ENCODE measurements around the gene ELOA. TPM values are rescaled to one million over a fixed set of nuclear protein-coding genes. Genes with fewer than 3 reads are reported as not detected.

Gene ELOA
- total and polyA plus RNA-seq, 4 experiments from 2014 or later: 17.1 to 32.4 (median 30.0) TPM

DNA sequence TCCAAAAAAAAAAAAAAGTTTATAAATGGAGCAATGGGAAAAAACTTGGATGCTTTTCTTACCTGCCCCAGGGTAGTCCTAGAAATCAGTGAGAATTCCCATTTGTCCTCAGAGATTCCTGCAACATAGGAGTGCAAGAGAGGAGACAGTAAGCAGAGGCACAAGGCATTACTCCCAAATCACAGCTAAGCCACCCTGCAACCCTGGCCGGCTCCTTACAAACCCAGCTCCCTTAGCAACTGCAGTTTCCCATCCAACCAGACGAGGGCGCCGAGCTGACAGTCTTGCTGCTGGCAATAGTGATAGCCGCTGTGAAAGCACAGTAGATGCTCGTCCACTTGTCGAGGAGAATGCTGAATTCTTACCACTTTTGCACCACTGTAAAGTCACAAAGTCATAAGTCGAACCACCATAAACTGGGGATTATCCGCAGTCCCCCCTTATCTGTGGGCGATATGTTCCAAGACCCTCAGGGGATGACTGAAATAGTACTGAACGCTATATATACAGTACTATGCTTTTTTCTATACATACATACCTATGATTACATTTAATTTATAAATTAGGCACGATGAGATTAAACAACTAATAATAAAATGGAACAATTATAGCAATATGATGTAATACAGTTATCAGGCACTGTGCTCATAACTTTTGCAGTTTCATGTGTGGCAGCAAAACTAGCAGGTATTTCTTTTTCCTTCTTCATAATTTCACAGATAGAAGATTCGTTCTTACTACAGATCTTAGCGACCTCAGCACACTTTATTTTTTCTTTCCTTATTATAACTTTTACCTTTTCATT, 29.0 kb downstream of the ELOA start:
- Histone ChIP-seq H3K27me3 (ENCODE audit: insufficient read depth, low read length) (no peaks in the 10 kb centered on the region), H3K27ac (ENCODE audit: low read depth, low read length) (no peak overlapping the region), H3K4me1 (ENCODE audit: insufficient read depth, low read length) (peaks cover 6% of the 10 kb centered on the region), H3K4me3 (ENCODE audit: low read length in 2 of 2) (no peak overlapping the region), H3K36me3 (ENCODE audit: insufficient read depth, low read length) (no peaks in the 10 kb centered on the region), H3K9me3 (ENCODE audit: control insufficient read depth in 1 of 2, low read length in 2 of 2) (no peaks in the 10 kb centered on the region)
- intact Hi-C loops (cut with micrococcal nuclease): loop anchor here (1.0 kb wide), 2 partner anchors 96 to 144 kb away; partner anchors contain the start of gene FUCA1
- Mint-ChIP-seq H3K27me3 (no peaks in the 10 kb centered on the region), H3K9me3 (no peaks in the 10 kb centered on the region), H3K4me1 (peaks cover 3 to 10% (median 5%) of the 10 kb centered on the region in 4 donors), H3K27ac (peak overlapping the region in 1 of 7 donors; percentile 31), H3K4me3 (peak overlapping the region in 3 of 8 donors; percentile 24 to 60 (median 55)), H3K36me3 (peaks cover 0 to 6% of the 10 kb centered on the region in 2 donors)
- peak; percentile 72 to 85 (median 77) for DNase-seq
- CTCF ChIA-PET (ENCODE audit: partially characterized antibody): interaction anchor here (0.6 to 2.6 kb wide), 36 partner anchors 10 to 340 kb away, joined by 3 to 31 read pairs (median 4); partner anchors contain the start of genes ELOA, FUCA1, LYPLA2 and MYOM3
- POLR2A ChIA-PET (ENCODE audit: partially characterized antibody): interaction anchor here (0.6 to 1.3 kb wide), 7 partner anchors 8 to 144 kb away, joined by 3 to 5 read pairs (median 3); partner anchors contain the start of genes CNR2, GALE and LYPLA2

DNA sequence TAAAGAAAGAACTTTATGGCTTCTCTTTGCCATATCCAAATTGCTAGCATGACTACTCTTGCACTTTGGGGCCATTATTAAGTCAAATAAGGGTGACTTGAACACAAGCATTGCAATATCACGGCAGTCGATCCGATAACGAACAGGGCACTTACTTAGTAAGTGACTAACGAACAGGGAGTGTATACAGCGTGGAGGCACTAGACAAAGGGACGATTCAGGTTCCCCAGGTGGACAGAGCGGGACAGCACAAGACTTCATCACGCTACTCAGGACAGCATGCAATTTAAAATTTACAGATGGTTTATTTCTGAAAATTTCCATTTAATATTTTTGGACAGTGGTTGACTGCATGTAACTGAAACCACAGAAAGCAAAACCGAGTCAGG, 29.6 kb downstream of the ELOA start:
- intact Hi-C loops (cut with micrococcal nuclease): loop anchor here (1.0 kb wide), 2 partner anchors 95 to 143 kb away; partner anchors contain the start of gene FUCA1
- H3K36me3 Mint-ChIP-seq: peaks cover 0 to 7% of the 10 kb centered on the region in 2 donors
- no peaks in the 10 kb centered on the region for H3K36me3 ChIP-seq (ENCODE audit: insufficient read depth, low read length)
- H3K4me1 Mint-ChIP-seq: peaks cover 5 to 14% (median 7%) of the 10 kb centered on the region in 4 donors
- H3K27ac ChIP-seq (ENCODE audit: low read depth, low read length): no peak overlapping the region
- no peak overlapping the region for H3K27ac Mint-ChIP-seq
- no peaks in the 10 kb centered on the region for H3K27me3 ChIP-seq (ENCODE audit: insufficient read depth, low read length)
- H3K4me3 ChIP-seq (ENCODE audit: low read length in 2 of 2): no peak overlapping the region
- no peak for DNase-seq
- H3K9me3 ChIP-seq (ENCODE audit: control insufficient read depth in 1 of 2, low read length in 2 of 2): no peaks in the 10 kb centered on the region
- ChIA-PET POLR2A (ENCODE audit: partially characterized antibody) (no interaction called here), CTCF (ENCODE audit: partially characterized antibody) (no interaction called here)
- H3K27me3 Mint-ChIP-seq: no peaks in the 10 kb centered on the region
- peak overlapping the region in 1 of 8 donors; percentile 67 for H3K4me3 Mint-ChIP-seq
- no peaks in the 10 kb centered on the region for H3K9me3 Mint-ChIP-seq
- H3K4me1 ChIP-seq (ENCODE audit: insufficient read depth, low read length): peaks cover 11% of the 10 kb centered on the region

DNA sequence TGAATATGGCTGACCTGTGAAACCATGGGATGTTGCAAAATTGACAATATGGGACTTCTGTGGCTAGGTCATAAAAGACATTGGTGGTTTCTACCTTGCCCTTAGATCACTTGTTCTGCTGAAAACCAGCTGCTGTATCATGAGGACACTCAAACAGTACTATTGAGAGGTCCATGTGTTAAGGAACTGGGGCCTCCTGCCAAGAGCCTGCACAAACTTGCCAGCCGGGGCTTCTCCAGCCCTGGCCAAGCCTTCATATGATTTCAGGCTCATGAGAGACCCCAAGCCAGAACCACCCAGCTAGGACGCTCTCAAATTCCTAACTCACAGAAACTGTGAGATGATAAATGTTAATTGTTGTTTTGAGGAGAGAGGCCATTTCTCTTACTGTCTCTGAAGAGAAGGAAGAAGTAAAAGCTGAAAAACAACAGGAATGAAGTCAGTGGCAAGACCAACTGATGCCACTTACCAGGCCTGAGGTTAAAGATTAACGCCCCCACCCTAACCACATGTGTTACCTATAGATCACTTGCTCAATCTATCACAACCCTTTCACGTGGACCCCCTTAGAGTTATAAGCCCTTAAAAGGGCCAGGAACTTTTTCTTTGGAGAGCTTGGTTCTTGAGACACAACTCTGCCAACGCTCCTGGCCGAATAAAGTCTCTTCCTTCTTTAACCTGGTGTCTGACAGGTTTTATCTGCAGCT, 31.1 kb downstream of the ELOA start:
- H3K4me1 ChIP-seq (ENCODE audit: insufficient read depth, low read length): peaks cover 19% of the 10 kb centered on the region
- Mint-ChIP-seq H3K27me3 (no peaks in the 10 kb centered on the region), H3K4me1 (peaks cover 8 to 26% (median 14%) of the 10 kb centered on the region in 4 donors), H3K4me3 (no peak overlapping the region), H3K9me3 (no peaks in the 10 kb centered on the region), H3K27ac (peak overlapping the region in 4 of 7 donors; percentile 12 to 57 (median 32)), H3K36me3 (peaks cover 0 to 12% of the 10 kb centered on the region in 2 donors)
- H3K9me3 ChIP-seq (ENCODE audit: control insufficient read depth in 1 of 2, low read length in 2 of 2): no peaks in the 10 kb centered on the region
- no peaks in the 10 kb centered on the region for H3K36me3 ChIP-seq (ENCODE audit: insufficient read depth, low read length)
- POLR2A ChIA-PET (ENCODE audit: partially characterized antibody): interaction anchor here (1.5 to 8.6 kb wide), 3 partner anchors 17 to 83 kb away, joined by 3 to 70 read pairs (median 3); partner anchors contain the start of genes GALE, LYPLA2 and RPL11
- CTCF ChIA-PET (ENCODE audit: partially characterized antibody): interaction anchor here (0.6 to 1.5 kb wide), 6 partner anchors 12 to 142 kb away, joined by 3 to 4 read pairs (median 4); partner anchors contain the start of gene LYPLA2
- H3K27me3 ChIP-seq (ENCODE audit: insufficient read depth, low read length): no peaks in the 10 kb centered on the region
- no peak overlapping the region for H3K27ac ChIP-seq (ENCODE audit: low read depth, low read length)
- no peak overlapping the region for H3K4me3 ChIP-seq (ENCODE audit: low read length in 2 of 2)
- DNase-seq: no peak
- intact Hi-C loops (cut with micrococcal nuclease): no loop called here

DNA sequence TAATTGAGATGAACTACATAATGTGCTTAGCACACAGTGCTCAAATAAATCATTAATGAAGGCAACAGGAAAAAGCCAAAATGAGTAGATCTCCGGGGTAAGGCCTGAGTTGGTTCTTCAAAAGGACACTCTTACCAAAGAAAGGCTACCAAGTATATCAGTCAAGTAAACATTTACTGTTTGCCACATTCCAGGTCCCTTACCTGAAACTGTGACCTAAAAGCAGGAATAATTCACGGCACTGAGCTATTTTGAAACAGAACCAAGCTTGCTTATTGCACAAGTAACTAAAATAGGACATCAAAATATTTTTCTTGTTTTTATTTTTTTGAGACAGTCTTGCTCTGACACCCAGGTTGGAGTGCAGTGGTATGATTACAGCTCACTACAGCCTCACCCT, 32.9 kb downstream of the ELOA start:
- POLR2A ChIA-PET (ENCODE audit: partially characterized antibody): interaction anchor here (0.6 to 8.6 kb wide), 3 partner anchors 15 to 177 kb away, joined by 6 to 70 read pairs (median 64); partner anchors contain the start of genes GALE and LYPLA2
- peaks cover 29% of the 10 kb centered on the region for H3K4me1 ChIP-seq (ENCODE audit: insufficient read depth, low read length)
- H3K27ac ChIP-seq (ENCODE audit: low read depth, low read length): no peak overlapping the region
- Mint-ChIP-seq H3K9me3 (no peaks in the 10 kb centered on the region), H3K4me1 (peaks cover 18 to 37% (median 24%) of the 10 kb centered on the region in 4 donors), H3K27me3 (no peaks in the 10 kb centered on the region), H3K27ac (peak overlapping the region in 2 of 7 donors; percentile 31 to 89), H3K36me3 (peaks cover 5 to 23% of the 10 kb centered on the region in 2 donors), H3K4me3 (peak overlapping the region in 2 of 8 donors; percentile 30 to 35)
- no peaks in the 10 kb centered on the region for H3K9me3 ChIP-seq (ENCODE audit: control insufficient read depth in 1 of 2, low read length in 2 of 2)
- intact Hi-C loops (cut with micrococcal nuclease): loop anchor here (5.0 kb wide), 1 partner anchor 34 kb away; the partner anchor contains the start of gene ELOA
- no peak for DNase-seq
- no peaks in the 10 kb centered on the region for H3K27me3 ChIP-seq (ENCODE audit: insufficient read depth, low read length)
- no peak overlapping the region for H3K4me3 ChIP-seq (ENCODE audit: low read length in 2 of 2)
- CTCF ChIA-PET (ENCODE audit: partially characterized antibody): interaction anchor here (0.9 to 1.7 kb wide), 5 partner anchors 10 to 34 kb away, joined by 3 to 4 read pairs (median 4); partner anchors contain the start of gene LYPLA2
- H3K36me3 ChIP-seq (ENCODE audit: insufficient read depth, low read length): no peaks in the 10 kb centered on the region

GRCh38 chr1:23777979-23778814, 34.9 kb downstream of the ELOA start, which contains the start of gene PITHD1:
PITHD1 (plus strand) TSS chr1:23778418; CDS start chr1:23778516, 98 bp downstream.
- CTCF ChIA-PET (ENCODE audit: partially characterized antibody): interaction anchor here (0.7 to 2.9 kb wide), 4 partner anchors 20 to 78 kb away, joined by 3 to 11 read pairs (median 3); no protein-coding TSS in a partner anchor
- DNase-seq: peak; percentile 80 to 87 (median 85)
- H3K9me3 Mint-ChIP-seq: no peaks in the 10 kb centered on the region
- peaks cover 19 to 39% (median 27%) of the 10 kb centered on the region in 4 donors for H3K4me1 Mint-ChIP-seq
- H3K27me3 Mint-ChIP-seq: no peaks in the 10 kb centered on the region
- no peaks in the 10 kb centered on the region for H3K27me3 ChIP-seq (ENCODE audit: insufficient read depth, low read length)
- peak within 1 kb of the TSS; percentile 81 for H3K27ac ChIP-seq (ENCODE audit: low read depth, low read length)
- H3K36me3 Mint-ChIP-seq: peaks cover 11 to 28% of the 10 kb centered on the region in 2 donors
- H3K27ac Mint-ChIP-seq: peak within 1 kb of the TSS; percentile 89 to 99 (median 98)
- H3K36me3 ChIP-seq (ENCODE audit: insufficient read depth, low read length): peaks cover 5% of the 10 kb centered on the region
- H3K4me1 ChIP-seq (ENCODE audit: insufficient read depth, low read length): peaks cover 26% of the 10 kb centered on the region
- peak within 1 kb of the TSS; percentile 90 to 96 (median 94) for H3K4me3 Mint-ChIP-seq
- intact Hi-C loops (cut with micrococcal nuclease): loop anchor here (1.0 to 5.0 kb wide), 4 partner anchors 13 to 181 kb away; partner anchors contain the start of genes ELOA, GALE, LYPLA2 and PNRC2
- peak within 1 kb of the TSS; percentile 88 to 97 for H3K4me3 ChIP-seq (ENCODE audit: low read length in 2 of 2)
- H3K9me3 ChIP-seq (ENCODE audit: control insufficient read depth in 1 of 2, low read length in 2 of 2): no peaks in the 10 kb centered on the region
- POLR2A ChIA-PET (ENCODE audit: partially characterized antibody): interaction anchor here (0.6 to 8.6 kb wide), 12 partner anchors 9 to 356 kb away, joined by 3 to 70 read pairs (median 4); partner anchors contain the start of genes ELOA, GALE, HMGCL and LYPLA2

Data from CD4-positive, alpha-beta memory T cell (primary cell).